Thyroid gland (tissue), 4 donors: ENCODE results near the gene PRKCE. TPM values are rescaled to one million over a fixed set of nuclear protein-coding genes. Genes with fewer than 3 reads are reported as not detected.

ENCODE experiments used
- DNase-seq, 2 donors: peaks; one replicate each; pipeline ENCODE4 v3.0.0-alpha.2; 2019
- H3K27ac ChIP-seq, 3 donors: fragments of 200-600 bp; sonication (generic); 1 replicate in 2 of 3; 2 replicates in 1 of 3; pipeline ENCODE4 v1.5.1; 2016 to 2019; ENCODE audit warnings: mild to moderate bottlenecking in 1 of 3, moderate library complexity in 1 of 3
- H3K27me3 ChIP-seq: fragments of 200-600 bp; sonication (generic); one replicate; pipeline ENCODE4 v1.5.1; 2019
- H3K36me3 ChIP-seq, 2 donors: fragments of 200-600 bp; sonication (generic); one replicate each; pipeline ENCODE4 v1.5.1; 2016 to 2019
- H3K4me1 ChIP-seq, 2 donors: fragments of 200-600 bp; sonication (generic); one replicate each; pipeline ENCODE4 v1.5.1; 2017 to 2019
- H3K4me3 ChIP-seq, 3 donors: fragments of 200-600 bp; sonication (generic); replicated peaks in 1 of 3; 1 replicate in 2 of 3; 2 replicates in 1 of 3; pipeline ENCODE4 v1.5.1; 2016; ENCODE audit warnings: mild to moderate bottlenecking in 1 of 3
- H3K9me3 ChIP-seq: fragments of 200-600 bp; sonication (generic); one replicate; pipeline ENCODE4 v1.5.1; 2017
- CTCF ChIP-seq, 6 experiments: fragments of 200-600 bp in 3 of 6; fragments of 450-650 bp in 3 of 6; sonication (generic) in 3 of 6; IDR thresholded peaks; one replicate each; pipeline ENCODE4 v1.5.1; 2016 to 2019; ENCODE audit warnings: antibody characterized with exemption in 6 of 6, mild to moderate bottlenecking in 2 of 6, inconsistent platforms in 1 of 6, moderate library complexity in 1 of 6
- POLR2A ChIP-seq, 2 donors: fragments of 450-650 bp; IDR thresholded peaks; one replicate each; pipeline ENCODE4 v1.6.1; 2017; ENCODE audit warnings: antibody characterized with exemption in 2 of 2, mild to moderate bottlenecking in 2 of 2, moderate library complexity in 1 of 2
- WGBS, 2 donors: methylation state at CpG; one replicate each; pipeline ENCODE4 v1.1.5; 2017; 5-methylcytosine and 5-hydroxymethylcytosine counted together
- intact Hi-C: fragments of 100-400 bp; cut with DNase I; formaldehyde crosslinking; loops from one replicate; pipeline ENCODE4 v1.15.1; 2023
- total RNA-seq, 4 donors: library from RNA; depleted of rRNA; stranded (reverse); fragments of >200 nt; gene quantifications; one replicate each; pipeline ENCODE4 v1.2.3, GENCODE V29; 2016

The PRKCE gene
- total RNA-seq, 4 donors from 2014 or later, result 8.4 to 35.3 (median 15.2) TPM

GRCh38 chr2:45631319-45631718 is 20.2 kb upstream of the PRKCE start:
- TF ChIP-seq POLR2A (IDR thresholded peaks at IDR 0.05), result no peak
- no peak for TF ChIP-seq CTCF (IDR thresholded peaks at IDR 0.05)
- 89 to 97% methylated on average over 3 of the region's 3 CpGs for WGBS, 2 donors
- intact Hi-C loops, result no loop called here

GRCh38 chr2:45631955-45632354 is 19.5 kb upstream of the PRKCE start:
- Histone ChIP-seq H3K27me3 (no peaks in the 10 kb centered on the region), H3K4me3 (no peak overlapping the region), H3K36me3 (no peaks in the 10 kb centered on the region), H3K4me1 (no peaks in the 10 kb centered on the region), H3K9me3 (no peaks in the 10 kb centered on the region), H3K27ac (no peak overlapping the region)
- no peak for TF ChIP-seq POLR2A (IDR thresholded peaks at IDR 0.05)
- TF ChIP-seq CTCF (IDR thresholded peaks at IDR 0.05), result no peak
- no peak for DNase-seq
- 67 to 71% methylated on average over 3 of the region's 3 CpGs for WGBS, 2 donors
- intact Hi-C loops, result no loop called here

More at GRCh38 chr2:45631319-45631718, 20.2 kb upstream of the PRKCE start:
- no peaks in the 10 kb centered on the region for H3K9me3 ChIP-seq
- H3K36me3 ChIP-seq, result no peaks in the 10 kb centered on the region
- H3K4me1 ChIP-seq, result no peaks in the 10 kb centered on the region
- no peaks in the 10 kb centered on the region for H3K27me3 ChIP-seq
- no peak overlapping the region for H3K27ac ChIP-seq
- no peak overlapping the region for H3K4me3 ChIP-seq
- DNase-seq, result no peak

DNA sequence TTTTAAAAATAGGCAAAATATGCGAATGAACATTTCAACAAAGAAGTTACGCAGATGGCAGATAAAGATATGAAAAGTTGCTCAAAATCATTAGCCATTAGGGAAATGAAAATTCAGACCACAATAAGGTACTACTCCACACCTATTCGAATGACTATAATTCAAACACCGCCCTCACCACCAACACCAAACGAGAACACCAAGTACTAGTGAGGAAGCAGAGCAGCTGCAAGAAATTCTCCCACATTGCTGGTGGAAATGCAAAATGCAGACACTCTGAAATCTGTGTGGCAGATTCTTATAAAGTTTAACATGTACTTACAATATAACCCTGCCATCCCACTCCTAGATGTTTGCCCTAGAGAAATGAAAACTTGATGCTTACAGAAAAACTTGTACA is 17.3 kb upstream of the PRKCE start:
- no peaks in the 10 kb centered on the region for H3K27me3 ChIP-seq
- TF ChIP-seq CTCF (IDR thresholded peaks at IDR 0.05) (no peak), POLR2A (IDR thresholded peaks at IDR 0.05) (no peak)
- H3K36me3 ChIP-seq, result no peaks in the 10 kb centered on the region
- H3K9me3 ChIP-seq, result no peaks in the 10 kb centered on the region
- no peak overlapping the region for H3K27ac ChIP-seq
- H3K4me1 ChIP-seq, result no peaks in the 10 kb centered on the region
- H3K4me3 ChIP-seq, result no peak overlapping the region
- 88 to 91% methylated on average over 5 of the region's 5 CpGs for WGBS, 2 donors
- intact Hi-C loops, result no loop called here
- no peak for DNase-seq

- H3K4me3 ChIP-seq, result no peak overlapping the region
- H3K27me3 ChIP-seq, result no peaks in the 10 kb centered on the region
- DNase-seq, result no peak
- 91 to 96% methylated on average over 5 of the region's 5 CpGs for WGBS, 2 donors
- H3K4me1 ChIP-seq, result no peaks in the 10 kb centered on the region
- intact Hi-C loops, result no loop called here
- TF ChIP-seq CTCF (IDR thresholded peaks at IDR 0.05) (no peak), POLR2A (IDR thresholded peaks at IDR 0.05) (no peak)
- H3K36me3 ChIP-seq, result no peaks in the 10 kb centered on the region
- H3K27ac ChIP-seq, result no peak overlapping the region
- H3K9me3 ChIP-seq, result no peaks in the 10 kb centered on the region
These were observed 15.5 kb upstream of the PRKCE start for GRCh38 chr2:45636008-45636407.

- Histone ChIP-seq H3K27me3 (no peaks in the 10 kb centered on the region), H3K36me3 (no peaks in the 10 kb centered on the region), H3K9me3 (no peaks in the 10 kb centered on the region), H3K27ac (no peak overlapping the region), H3K4me1 (no peaks in the 10 kb centered on the region), H3K4me3 (no peak overlapping the region)
- DNase-seq, result no peak
- intact Hi-C loops, result no loop called here
- TF ChIP-seq CTCF (IDR thresholded peaks at IDR 0.05), result no peak
- no peak for TF ChIP-seq POLR2A (IDR thresholded peaks at IDR 0.05)
- WGBS, 2 donors, result 75 to 94% methylated on average over 5 of the region's 5 CpGs
These were observed 14.0 kb upstream of the PRKCE start for GRCh38 chr2:45637440-45637839.
